H1 (cell line): Measurements from ENCODE around the gene SLC30A3.

Experiments used
- CEBPB ChIP-seq: IDR thresholded peaks from 2 replicates; pipeline ENCODE4 v1.6.1; 2012; ENCODE audit warnings: low read depth, low read length
- FOSL1 ChIP-seq: IDR thresholded peaks from 2 replicates; pipeline ENCODE4 v1.6.1; 2011; ENCODE audit warnings: mild to moderate bottlenecking, low read depth, low read length, moderate library complexity; ENCODE audit not compliant: insufficient read depth
- NANOG ChIP-seq: IDR thresholded peaks from 2 replicates; pipeline ENCODE4 v1.6.1; 2011; ENCODE audit warnings: low read length, low read depth, mild to moderate bottlenecking, inconsistent platforms; ENCODE audit not compliant: insufficient read depth, poor library complexity, severe bottlenecking
- POLR2A ChIP-seq, 2 experiments: IDR thresholded peaks; 1 replicate in 1 of 2; 2 replicates in 1 of 2; pipeline ENCODE4 v1.6.1; 2011; ENCODE audit warnings: low read depth in 2 of 2, low read length in 2 of 2, mild to moderate bottlenecking in 2 of 2; ENCODE audit errors: control extremely low read depth in 1 of 2
- RNF2 ChIP-seq: fragments of 200-900, 300-1000 bp; sonication (generic); IDR thresholded peaks from 2 replicates; pipeline ENCODE4 v1.7.1; 2016; ENCODE audit warnings: borderline replicate concordance, low read depth, mild to moderate bottlenecking, antibody characterized with exemption, low read length; ENCODE audit not compliant: poor library complexity, severe bottlenecking; ENCODE audit errors: missing control alignments
- SP1 ChIP-seq: IDR thresholded peaks from 2 replicates; pipeline ENCODE4 v1.6.1; 2011; ENCODE audit warnings: low read depth, low read length
- TAF1 ChIP-seq: IDR thresholded peaks from 2 replicates; pipeline ENCODE4 v1.6.1; 2011; ENCODE audit warnings: mild to moderate bottlenecking, low read depth, low read length
- TF ChIP-seq, protein P1 (sequence below), 3 experiments: IDR thresholded peaks; 1 replicate in 2 of 3; 2 replicates in 1 of 3; pipeline versions ENCODE4 v1.5.1 to v1.6.1; 2011; ENCODE audit warnings: low read length in 3 of 3, mild to moderate bottlenecking in 3 of 3, inconsistent platforms in 2 of 3, low read depth in 1 of 3, moderate library complexity in 1 of 3; ENCODE audit not compliant: insufficient read depth in 1 of 3; ENCODE audit errors: control extremely low read depth in 1 of 3
- TF ChIP-seq, protein P2 (sequence below): IDR thresholded peaks from 2 replicates; pipeline ENCODE4 v1.6.1; 2012; ENCODE audit warnings: low read length, inconsistent platforms

DNA sequence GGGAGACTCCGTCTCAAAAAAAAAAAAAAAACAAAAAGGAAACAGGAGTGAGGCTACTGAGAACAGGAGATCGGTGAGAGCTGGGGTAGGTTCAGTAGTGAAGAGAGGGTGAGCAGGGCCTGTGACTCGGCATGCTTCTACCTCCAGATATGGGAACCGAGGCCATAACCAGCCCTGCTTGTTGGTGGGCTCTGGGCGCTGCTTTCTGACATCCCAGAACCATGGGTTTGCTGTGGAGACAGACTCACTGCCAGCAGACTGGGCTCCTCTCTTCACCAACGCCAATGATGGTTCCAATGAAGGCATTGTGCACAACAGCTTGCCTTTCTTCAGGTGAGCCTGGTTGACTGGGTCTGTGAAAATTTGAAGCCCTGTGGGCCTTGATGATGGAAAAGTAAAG is 39.4 kb downstream of the SLC30A3 start:
- TF ChIP-seq NANOG (no peak), CEBPB (no peak), FOSL1 (no peak), RNF2 (no peak), POLR2A (IDR thresholded peaks at IDR 0.05; ENCODE audit: control extremely low read depth in 1 of 2, low read depth in 2 of 2, low read length in 2 of 2) (no peak), TAF1 (no peak), SP1 (no peak)
- TF ChIP-seq, protein P1, sequence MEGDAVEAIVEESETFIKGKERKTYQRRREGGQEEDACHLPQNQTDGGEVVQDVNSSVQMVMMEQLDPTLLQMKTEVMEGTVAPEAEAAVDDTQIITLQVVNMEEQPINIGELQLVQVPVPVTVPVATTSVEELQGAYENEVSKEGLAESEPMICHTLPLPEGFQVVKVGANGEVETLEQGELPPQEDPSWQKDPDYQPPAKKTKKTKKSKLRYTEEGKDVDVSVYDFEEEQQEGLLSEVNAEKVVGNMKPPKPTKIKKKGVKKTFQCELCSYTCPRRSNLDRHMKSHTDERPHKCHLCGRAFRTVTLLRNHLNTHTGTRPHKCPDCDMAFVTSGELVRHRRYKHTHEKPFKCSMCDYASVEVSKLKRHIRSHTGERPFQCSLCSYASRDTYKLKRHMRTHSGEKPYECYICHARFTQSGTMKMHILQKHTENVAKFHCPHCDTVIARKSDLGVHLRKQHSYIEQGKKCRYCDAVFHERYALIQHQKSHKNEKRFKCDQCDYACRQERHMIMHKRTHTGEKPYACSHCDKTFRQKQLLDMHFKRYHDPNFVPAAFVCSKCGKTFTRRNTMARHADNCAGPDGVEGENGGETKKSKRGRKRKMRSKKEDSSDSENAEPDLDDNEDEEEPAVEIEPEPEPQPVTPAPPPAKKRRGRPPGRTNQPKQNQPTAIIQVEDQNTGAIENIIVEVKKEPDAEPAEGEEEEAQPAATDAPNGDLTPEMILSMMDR (IDR thresholded peaks at IDR 0.05; ENCODE audit: control extremely low read depth in 1 of 3, insufficient read depth in 1 of 3, low read depth in 1 of 3, low read length in 3 of 3): no peak
- TF ChIP-seq, protein P2, sequence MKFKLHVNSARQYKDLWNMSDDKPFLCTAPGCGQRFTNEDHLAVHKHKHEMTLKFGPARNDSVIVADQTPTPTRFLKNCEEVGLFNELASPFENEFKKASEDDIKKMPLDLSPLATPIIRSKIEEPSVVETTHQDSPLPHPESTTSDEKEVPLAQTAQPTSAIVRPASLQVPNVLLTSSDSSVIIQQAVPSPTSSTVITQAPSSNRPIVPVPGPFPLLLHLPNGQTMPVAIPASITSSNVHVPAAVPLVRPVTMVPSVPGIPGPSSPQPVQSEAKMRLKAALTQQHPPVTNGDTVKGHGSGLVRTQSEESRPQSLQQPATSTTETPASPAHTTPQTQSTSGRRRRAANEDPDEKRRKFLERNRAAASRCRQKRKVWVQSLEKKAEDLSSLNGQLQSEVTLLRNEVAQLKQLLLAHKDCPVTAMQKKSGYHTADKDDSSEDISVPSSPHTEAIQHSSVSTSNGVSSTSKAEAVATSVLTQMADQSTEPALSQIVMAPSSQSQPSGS: no peak
